Osteocyte (in vitro differentiated cells): ENCODE measurements around the gene HERC3. TPM values are rescaled to one million over a fixed set of nuclear protein-coding genes. Genes with fewer than 3 reads are reported as not detected.

Experiments
- DNase-seq: peaks from one replicate; pipeline ENCODE4 v3.0.0; 2021; ENCODE audit warnings: mixed read lengths; ENCODE audit not compliant: unreplicated experiment; ENCODE audit errors: extremely low spot score
- H3K27ac Mint-ChIP-seq: one replicate; pipeline ENCODE4 v1.8.0; 2021; ENCODE audit warnings: mild to moderate bottlenecking, mixed read lengths; ENCODE audit not compliant: unreplicated experiment
- H3K27me3 Mint-ChIP-seq: one replicate; pipeline ENCODE4 v1.8.0; 2021; ENCODE audit warnings: mixed read lengths; ENCODE audit not compliant: unreplicated experiment
- H3K36me3 Mint-ChIP-seq: one replicate; pipeline ENCODE4 v1.8.0; 2021; ENCODE audit warnings: mixed read lengths; ENCODE audit not compliant: unreplicated experiment
- H3K4me1 Mint-ChIP-seq: one replicate; pipeline ENCODE4 v1.8.0; 2021; ENCODE audit warnings: mixed read lengths; ENCODE audit not compliant: unreplicated experiment
- H3K4me3 Mint-ChIP-seq: one replicate; pipeline ENCODE4 v1.8.0; 2021; ENCODE audit warnings: mild to moderate bottlenecking, moderate library complexity, mixed read lengths; ENCODE audit not compliant: unreplicated experiment
- H3K9me3 Mint-ChIP-seq: one replicate; pipeline ENCODE4 v1.8.0; 2021; ENCODE audit warnings: mixed read lengths; ENCODE audit not compliant: unreplicated experiment
- CTCF ChIP-seq: fragments of 200-600 bp; sonication (generic); IDR thresholded peaks from 2 replicates; pipeline ENCODE4 v1.5.0; 2021; ENCODE audit warnings: antibody characterized with exemption, mild to moderate bottlenecking, moderate library complexity
- total RNA-seq: library from RNA; stranded (reverse); gene quantifications from 2 replicates; pipeline ENCODE4 v1.2.1, GENCODE V29; 2021

Gene HERC3
- total RNA-seq, 1 donor from 2014 or later, result 15.4 TPM

DNA sequence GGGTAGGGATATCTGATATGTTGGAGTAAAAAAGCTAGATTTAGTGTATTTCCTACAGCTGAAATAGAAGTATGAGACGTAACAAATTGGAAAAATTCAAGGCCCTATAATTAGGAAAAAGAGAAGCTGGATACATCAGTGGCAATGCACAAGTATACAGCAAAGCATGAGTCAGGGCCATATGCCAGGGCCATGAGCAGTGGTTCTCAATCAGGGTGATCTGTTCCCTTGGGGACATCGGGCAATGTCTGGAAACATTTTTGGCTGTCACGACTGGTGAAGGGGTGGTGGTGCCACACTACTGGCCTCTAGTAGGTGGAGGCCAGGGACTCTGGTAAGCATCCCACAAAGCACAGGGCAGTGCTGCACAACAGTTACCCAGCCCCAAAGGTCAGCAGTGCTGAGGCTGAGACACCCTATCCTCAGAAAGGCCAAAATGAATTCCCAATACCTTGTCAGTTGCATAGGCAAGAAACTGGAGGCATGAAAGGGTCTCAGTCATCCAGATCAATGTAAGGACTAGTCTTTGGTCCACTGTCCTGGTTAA, 142.2 kb downstream of the HERC3 start:
- no peak overlapping the region for H3K4me3 Mint-ChIP-seq
- H3K9me3 Mint-ChIP-seq, result no peaks in the 10 kb centered on the region
- no peaks in the 10 kb centered on the region for H3K4me1 Mint-ChIP-seq
- no peak for TF ChIP-seq CTCF
- peaks cover 23% of the 10 kb centered on the region for H3K36me3 Mint-ChIP-seq
- DNase-seq, result no peak
- no peaks in the 10 kb centered on the region for H3K27me3 Mint-ChIP-seq
- no peak overlapping the region for H3K27ac Mint-ChIP-seq

DNA sequence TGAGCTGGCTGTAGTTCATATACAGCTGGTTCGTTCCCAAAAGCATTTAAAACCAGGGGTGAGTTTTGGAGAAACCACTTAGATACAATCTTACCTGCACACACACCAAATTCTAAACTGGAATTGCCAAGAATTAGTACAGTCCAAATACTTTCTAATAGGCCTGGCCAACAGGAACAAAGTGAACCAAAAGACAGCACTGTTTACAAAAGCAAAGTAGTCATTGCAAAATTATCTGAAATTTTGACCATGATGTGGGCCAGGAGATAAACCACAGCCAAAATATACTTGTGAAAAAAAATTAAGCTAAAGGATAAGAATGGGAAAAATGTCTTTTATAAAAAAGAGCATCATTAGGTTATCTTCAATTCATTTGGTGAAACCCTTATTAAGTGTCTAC, 143.3 kb downstream of the HERC3 start:
- DNase-seq, result no peak
- no peak for TF ChIP-seq CTCF

DNA sequence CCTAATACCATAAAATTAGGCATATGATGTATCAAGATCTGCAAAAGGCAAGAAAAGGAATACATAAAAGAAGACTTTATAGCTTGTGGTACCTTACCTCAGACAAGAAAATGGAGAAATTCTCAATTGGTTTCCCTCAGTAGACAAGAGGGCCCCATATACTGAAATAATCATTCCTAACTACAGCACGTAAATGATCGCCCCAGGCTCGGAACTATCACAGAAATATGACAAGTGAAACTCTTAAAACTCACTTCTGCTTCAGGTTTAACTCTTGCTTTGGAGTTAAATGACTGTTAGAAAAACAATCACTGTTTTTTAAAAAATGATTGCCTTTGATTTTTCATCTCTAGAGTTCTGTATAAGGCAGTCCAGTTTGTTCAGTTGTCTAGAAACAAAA, 144.0 kb downstream of the HERC3 start:
- Mint-ChIP-seq H3K9me3 (no peaks in the 10 kb centered on the region), H3K27me3 (no peaks in the 10 kb centered on the region), H3K4me1 (no peaks in the 10 kb centered on the region), H3K36me3 (peaks cover 22% of the 10 kb centered on the region), H3K4me3 (no peak overlapping the region), H3K27ac (no peak overlapping the region)
- TF ChIP-seq CTCF, result no peak
- DNase-seq, result no peak

More for the DNA sequence above, 143.3 kb downstream of the HERC3 start:
- H3K4me1 Mint-ChIP-seq, result no peaks in the 10 kb centered on the region
- H3K4me3 Mint-ChIP-seq, result no peak overlapping the region
- no peaks in the 10 kb centered on the region for H3K27me3 Mint-ChIP-seq
- H3K36me3 Mint-ChIP-seq, result peaks cover 28% of the 10 kb centered on the region
- H3K27ac Mint-ChIP-seq, result no peak overlapping the region
- H3K9me3 Mint-ChIP-seq, result no peaks in the 10 kb centered on the region

DNA sequence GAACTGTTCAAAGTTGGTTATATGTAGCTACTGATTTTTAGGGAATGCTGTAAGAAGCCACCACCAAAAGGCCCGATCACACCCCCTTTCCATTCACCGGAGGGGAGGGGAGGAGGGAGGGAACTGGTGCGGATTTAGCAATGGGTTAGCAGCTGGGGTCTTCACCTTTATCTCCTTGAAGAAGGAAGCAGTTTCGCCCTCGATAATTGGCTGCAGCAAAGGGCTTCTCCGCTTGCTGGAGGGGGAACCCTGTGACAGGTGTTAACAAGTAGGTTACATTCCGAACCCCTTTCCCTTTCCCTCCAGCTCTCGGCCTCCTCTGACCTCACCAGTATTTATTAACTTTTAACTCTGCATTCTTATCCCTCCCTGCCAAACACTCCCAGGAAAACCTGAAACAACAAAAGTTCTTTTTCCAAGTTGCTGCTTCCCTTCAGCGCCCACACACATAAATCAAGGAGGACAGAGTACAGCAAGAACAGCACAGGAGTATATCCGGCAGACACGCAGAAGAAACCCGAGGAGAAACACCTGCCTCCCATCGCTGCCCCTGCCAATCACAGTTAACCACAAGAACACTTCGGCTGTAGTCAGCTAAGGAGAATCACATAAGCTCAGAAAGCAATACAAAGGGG, 145.1 kb downstream of the HERC3 start:
- Mint-ChIP-seq H3K4me3 (no peak overlapping the region), H3K27ac (no peak overlapping the region)
- no peak for DNase-seq

More for the DNA sequence above, 145.1 kb downstream of the HERC3 start:
- no peak for TF ChIP-seq CTCF
- Mint-ChIP-seq H3K27me3 (no peaks in the 10 kb centered on the region), H3K4me1 (peaks cover 3% of the 10 kb centered on the region), H3K9me3 (no peaks in the 10 kb centered on the region), H3K36me3 (peaks cover 15% of the 10 kb centered on the region)
